ENCODE measurements around the gene DEFB129. TPM values are rescaled to one million over a fixed set of nuclear protein-coding genes. Genes with fewer than 3 reads are reported as not detected.

DEFB129 gene
- total and polyA plus RNA-seq, 9 donors, result not detected

DNA sequence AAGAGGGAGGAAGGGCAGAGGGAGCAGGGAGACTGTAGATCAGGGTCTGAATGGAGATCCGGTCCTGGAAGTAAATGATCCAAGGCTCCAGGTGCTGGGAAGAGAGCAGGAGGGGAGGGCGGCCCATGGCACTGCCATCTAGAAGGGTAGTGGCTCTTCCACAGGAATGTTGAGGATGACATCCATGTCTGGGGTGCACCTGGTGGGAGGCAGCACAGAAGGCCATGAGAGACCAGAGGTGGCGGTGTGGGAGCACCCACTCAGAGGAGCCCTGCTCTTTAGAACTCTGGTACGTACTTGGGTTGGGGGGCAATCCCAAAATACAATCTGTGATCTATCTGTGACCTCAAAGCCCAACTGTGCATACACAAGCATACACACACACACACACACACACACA, 44.0 kb downstream of the DEFB129 start:
- H3K27me3 ChIP-seq (ENCODE audit: control insufficient read depth, insufficient read depth, low read length), result peaks cover 9% of the 10 kb centered on the region
- no peaks in the 10 kb centered on the region for H3K9me3 ChIP-seq (replicated peaks; ENCODE audit: control insufficient read depth, low read depth, low read length)
- 89% methylated on average over 3 of the region's 4 CpGs for WGBS (ENCODE audit: insufficient coverage)
- no peak overlapping the region for H3K27ac ChIP-seq (ENCODE audit: low read length)
- H3K4me1 ChIP-seq (ENCODE audit: control insufficient read depth, insufficient read depth, low read length), result peaks cover 4% of the 10 kb centered on the region
- no peak for DNase-seq
- H3K4me3 ChIP-seq (ENCODE audit: low read length), result no peak overlapping the region
- peaks cover 8% of the 10 kb centered on the region for H3K36me3 ChIP-seq (ENCODE audit: control insufficient read depth, insufficient read depth, low read length)

- H3K36me3 ChIP-seq (ENCODE audit: control insufficient read depth, insufficient read depth, low read length), result peaks cover 13% of the 10 kb centered on the region
- H3K4me3 ChIP-seq (ENCODE audit: low read length), result no peak overlapping the region
- H3K9me3 ChIP-seq (replicated peaks; ENCODE audit: control insufficient read depth, low read depth, low read length), result no peaks in the 10 kb centered on the region
- H3K27ac ChIP-seq (ENCODE audit: low read length), result no peak overlapping the region
- H3K4me1 ChIP-seq (ENCODE audit: control insufficient read depth, insufficient read depth, low read length), result peaks cover 3% of the 10 kb centered on the region
- H3K27me3 ChIP-seq (ENCODE audit: control insufficient read depth, insufficient read depth, low read length), result peaks cover 6% of the 10 kb centered on the region
- no peak for DNase-seq
These were observed 44.5 kb downstream of the DEFB129 start for GRCh38 chr20:271528-271927.

- H3K36me3 ChIP-seq (ENCODE audit: control insufficient read depth, insufficient read depth, low read length), result peaks cover 25% of the 10 kb centered on the region
- no peaks in the 10 kb centered on the region for H3K4me1 ChIP-seq (ENCODE audit: control insufficient read depth, insufficient read depth, low read length)
- H3K9me3 ChIP-seq (replicated peaks; ENCODE audit: control insufficient read depth, low read depth, low read length), result no peaks in the 10 kb centered on the region
- H3K4me3 ChIP-seq (ENCODE audit: low read length), result no peak overlapping the region
- H3K27ac ChIP-seq (ENCODE audit: low read length), result no peak overlapping the region
- DNase-seq, result no peak
- peaks cover 3% of the 10 kb centered on the region for H3K27me3 ChIP-seq (ENCODE audit: control insufficient read depth, insufficient read depth, low read length)
These were observed 45.7 kb downstream of the DEFB129 start for GRCh38 chr20:272718-273117.

DNA sequence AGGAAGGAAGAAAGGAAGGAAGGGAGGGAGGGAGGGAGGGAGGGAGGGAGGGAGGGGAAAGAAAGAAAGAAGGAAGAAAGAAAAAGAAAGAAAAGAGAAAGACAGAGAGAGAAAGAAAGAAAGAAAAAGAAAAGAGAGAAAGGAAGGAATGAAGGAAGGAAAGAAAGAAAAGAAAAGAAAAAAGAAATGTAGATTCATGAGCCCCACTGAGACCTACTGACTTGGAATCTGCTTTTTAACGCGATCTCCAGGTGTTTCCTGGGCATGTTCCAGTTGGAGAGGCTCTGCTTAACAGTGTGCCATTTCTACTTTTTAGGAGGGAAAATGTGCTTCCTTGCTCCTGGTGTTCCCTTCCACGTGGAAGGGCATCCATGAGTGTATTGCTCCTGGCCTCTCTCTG, 46.8 kb downstream of the DEFB129 start:
- Histone ChIP-seq H3K4me3 (ENCODE audit: low read length) (no peak overlapping the region), H3K27ac (ENCODE audit: low read length) (no peak overlapping the region), H3K36me3 (ENCODE audit: control insufficient read depth, insufficient read depth, low read length) (peaks cover 31% of the 10 kb centered on the region), H3K27me3 (ENCODE audit: control insufficient read depth, insufficient read depth, low read length) (no peaks in the 10 kb centered on the region), H3K9me3 (replicated peaks; ENCODE audit: control insufficient read depth, low read depth, low read length) (no peaks in the 10 kb centered on the region), H3K4me1 (ENCODE audit: control insufficient read depth, insufficient read depth, low read length) (no peaks in the 10 kb centered on the region)
- WGBS (ENCODE audit: insufficient coverage), result 61% methylated on average over 2 of the region's 3 CpGs
- no peak for DNase-seq

- WGBS (ENCODE audit: insufficient coverage), result 85% methylated on average over 4 of the region's 7 CpGs
- H3K27me3 ChIP-seq (ENCODE audit: control insufficient read depth, insufficient read depth, low read length), result no peaks in the 10 kb centered on the region
- no peaks in the 10 kb centered on the region for H3K4me1 ChIP-seq (ENCODE audit: control insufficient read depth, insufficient read depth, low read length)
- H3K27ac ChIP-seq (ENCODE audit: low read length), result no peak overlapping the region
- no peaks in the 10 kb centered on the region for H3K9me3 ChIP-seq (replicated peaks; ENCODE audit: control insufficient read depth, low read depth, low read length)
- H3K36me3 ChIP-seq (ENCODE audit: control insufficient read depth, insufficient read depth, low read length), result peaks cover 36% of the 10 kb centered on the region
- H3K4me3 ChIP-seq (ENCODE audit: low read length), result no peak overlapping the region
- no peak for DNase-seq
These were observed 48.7 kb downstream of the DEFB129 start for GRCh38 chr20:275791-276190.

GRCh38 chr20:276620-277495, 49.8 kb downstream of the DEFB129 start:
- Histone ChIP-seq H3K4me1 (ENCODE audit: control insufficient read depth, insufficient read depth, low read length) (no peaks in the 10 kb centered on the region), H3K27ac (ENCODE audit: low read length) (no peak overlapping the region), H3K4me3 (ENCODE audit: low read length) (no peak overlapping the region), H3K27me3 (ENCODE audit: control insufficient read depth, insufficient read depth, low read length) (no peaks in the 10 kb centered on the region), H3K9me3 (replicated peaks; ENCODE audit: control insufficient read depth, low read depth, low read length) (no peaks in the 10 kb centered on the region), H3K36me3 (ENCODE audit: control insufficient read depth, insufficient read depth, low read length) (peaks cover 38% of the 10 kb centered on the region)
- WGBS (ENCODE audit: insufficient coverage), result 88% methylated on average over 7 of the region's 12 CpGs
- DNase-seq, result no peak

DNA sequence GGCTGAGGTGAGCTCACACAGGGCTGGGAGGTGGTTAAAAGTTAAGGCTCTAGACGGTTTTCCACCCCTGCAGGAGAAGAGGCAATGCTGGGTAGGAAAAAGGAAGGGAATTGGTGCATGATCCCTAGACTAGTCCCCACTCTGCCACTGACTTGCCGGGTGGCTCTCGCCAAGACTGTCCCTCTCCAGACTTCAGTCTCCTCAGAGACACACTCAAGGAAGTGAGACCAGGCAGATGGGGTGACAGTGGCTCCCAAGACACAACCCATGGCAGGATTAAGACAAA, 50.4 kb downstream of the DEFB129 start:
- Histone ChIP-seq H3K27me3 (ENCODE audit: control insufficient read depth, insufficient read depth, low read length) (no peaks in the 10 kb centered on the region), H3K9me3 (replicated peaks; ENCODE audit: control insufficient read depth, low read depth, low read length) (no peaks in the 10 kb centered on the region), H3K4me1 (ENCODE audit: control insufficient read depth, insufficient read depth, low read length) (no peaks in the 10 kb centered on the region), H3K36me3 (ENCODE audit: control insufficient read depth, insufficient read depth, low read length) (peaks cover 43% of the 10 kb centered on the region), H3K4me3 (ENCODE audit: low read length) (no peak overlapping the region), H3K27ac (ENCODE audit: low read length) (no peak overlapping the region)
- WGBS (ENCODE audit: insufficient coverage), result 0% methylated on average over 2 of the region's 3 CpGs
- DNase-seq, result no peak

- peak; percentile 45 for DNase-seq
- no peak overlapping the region for H3K4me3 ChIP-seq (ENCODE audit: low read length)
- no peak overlapping the region for H3K27ac ChIP-seq (ENCODE audit: low read length)
- H3K9me3 ChIP-seq (replicated peaks; ENCODE audit: control insufficient read depth, low read depth, low read length), result no peaks in the 10 kb centered on the region
- H3K4me1 ChIP-seq (ENCODE audit: control insufficient read depth, insufficient read depth, low read length), result no peaks in the 10 kb centered on the region
- 100% methylated on average over 1 of the region's 5 CpGs for WGBS (ENCODE audit: insufficient coverage)
- H3K27me3 ChIP-seq (ENCODE audit: control insufficient read depth, insufficient read depth, low read length), result no peaks in the 10 kb centered on the region
- H3K36me3 ChIP-seq (ENCODE audit: control insufficient read depth, insufficient read depth, low read length), result peaks cover 43% of the 10 kb centered on the region
These were observed 51.1 kb downstream of the DEFB129 start for GRCh38 chr20:278181-278580.

GRCh38 chr20:278607-279571, 51.8 kb downstream of the DEFB129 start:
- 30% methylated on average over 50 of the region's 88 CpGs for WGBS (ENCODE audit: insufficient coverage)
- H3K36me3 ChIP-seq (ENCODE audit: control insufficient read depth, insufficient read depth, low read length), result peaks cover 43% of the 10 kb centered on the region
- peak; percentile 86 for DNase-seq

More at GRCh38 chr20:278607-279571, 51.8 kb downstream of the DEFB129 start:
- Histone ChIP-seq H3K27me3 (ENCODE audit: control insufficient read depth, insufficient read depth, low read length) (no peaks in the 10 kb centered on the region), H3K9me3 (replicated peaks; ENCODE audit: control insufficient read depth, low read depth, low read length) (no peaks in the 10 kb centered on the region), H3K4me1 (ENCODE audit: control insufficient read depth, insufficient read depth, low read length) (no peaks in the 10 kb centered on the region), H3K27ac (ENCODE audit: low read length) (no peak overlapping the region), H3K4me3 (ENCODE audit: low read length) (no peak overlapping the region)

Data from muscle of leg (tissue), 11 donors.